Activated naive CD4-positive, alpha-beta T cell treated with anti-CD3 and anti-CD28 coated beads for 36 hours (primary cell): Measurements from ENCODE around the gene PTTG1IP. TPM values are rescaled to one million over a fixed set of nuclear protein-coding genes. Genes with fewer than 3 reads are reported as not detected.

Experiments used
- CTCF ChIA-PET: fragments of 350-600 bp; sonication (Branson Sonifier 250); formaldehyde crosslinking; loops from one replicate; lab custom pipeline; 2021; ENCODE audit warnings: antibody characterized with exemption; lab: Charles Lee
- DNase-seq: peaks from one replicate; pipeline ENCODE4 v3.0.0-alpha.2; 2020
- H3K27ac Mint-ChIP-seq: one replicate; pipeline ENCODE4 v1.8.0; 2021; ENCODE audit warnings: mild to moderate bottlenecking, mixed read lengths
- H3K27me3 Mint-ChIP-seq: one replicate; pipeline ENCODE4 v1.8.0; 2021; ENCODE audit warnings: low read depth, mixed read lengths
- H3K36me3 Mint-ChIP-seq: one replicate; pipeline ENCODE4 v1.8.0; 2021; ENCODE audit warnings: low read depth, mixed read lengths
- H3K4me1 Mint-ChIP-seq: one replicate; pipeline ENCODE4 v1.8.0; 2021; ENCODE audit warnings: low read depth, mixed read lengths
- H3K4me3 Mint-ChIP-seq: one replicate; pipeline ENCODE4 v1.8.0; 2021; ENCODE audit warnings: mild to moderate bottlenecking, moderate library complexity, mixed read lengths
- H3K9me3 Mint-ChIP-seq: one replicate; pipeline ENCODE4 v1.8.0; 2021; ENCODE audit warnings: mixed read lengths
- intact Hi-C: fragments of 100-400 bp; cut with micrococcal nuclease; formaldehyde crosslinking; loops from one replicate; pipeline ENCODE4 v1.15.1; 2023
- total RNA-seq, 2 experiments: library from RNA; stranded (reverse); gene quantifications; one replicate each; pipeline ENCODE4 v1.2.3, GENCODE V29; 2021

The PTTG1IP gene, protein sequence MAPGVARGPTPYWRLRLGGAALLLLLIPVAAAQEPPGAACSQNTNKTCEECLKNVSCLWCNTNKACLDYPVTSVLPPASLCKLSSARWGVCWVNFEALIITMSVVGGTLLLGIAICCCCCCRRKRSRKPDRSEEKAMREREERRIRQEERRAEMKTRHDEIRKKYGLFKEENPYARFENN
- total RNA-seq: 10 to 100 TPM; 37.6 to 38.5 TPM

- peak within 1 kb of the TSS; percentile 91 for H3K4me3 Mint-ChIP-seq
- H3K9me3 Mint-ChIP-seq: no peaks in the 10 kb centered on the region
- H3K36me3 Mint-ChIP-seq: no peaks in the 10 kb centered on the region
These were observed at the start of gene PTTG1IP for GRCh38 chr21:44873356-44874239. TSS of gene PTTG1IP (minus strand) at chr21:44873690. CDS start at chr21:44873616, 74 bp downstream.

GRCh38 chr21:44921928-44922327 lies 48.4 kb upstream of the PTTG1IP start:
- H3K27me3 Mint-ChIP-seq: no peaks in the 10 kb centered on the region
- H3K4me3 Mint-ChIP-seq: peak overlapping the region; percentile 96
- peaks cover 69% of the 10 kb centered on the region for H3K4me1 Mint-ChIP-seq
- H3K9me3 Mint-ChIP-seq: no peaks in the 10 kb centered on the region
- CTCF ChIA-PET: interaction anchor here (0.6 to 2.9 kb wide), 2 partner anchors 10 to 31 kb away, joined by 3 to 15 read pairs; no protein-coding TSS in a partner anchor
- peaks cover 10% of the 10 kb centered on the region for H3K36me3 Mint-ChIP-seq
- H3K27ac Mint-ChIP-seq: peak overlapping the region; percentile 97
- intact Hi-C loops: loop anchor here (10.0 kb wide), 1 partner anchor 567 kb away; the partner anchor contains the start of gene TRPM2
- DNase-seq: no peak

More at GRCh38 chr21:44873356-44874239, at the start of gene PTTG1IP:
- intact Hi-C loops: loop anchor here (1.0 to 5.0 kb wide), 3 partner anchors 53 to 861 kb away; partner anchors contain the start of genes SUMO3 and TRAPPC10
- CTCF ChIA-PET: interaction anchor here (0.6 to 2.1 kb wide), 12 partner anchors 13 to 264 kb away, joined by 3 to 34 read pairs (median 4); partner anchors contain the start of gene UBE2G2
- Mint-ChIP-seq H3K27me3 (no peaks in the 10 kb centered on the region), H3K4me1 (peaks cover 43% of the 10 kb centered on the region), H3K27ac (peak within 1 kb of the TSS; percentile 82)
- peak; percentile 99 for DNase-seq

- intact Hi-C loops: loop anchor here (10.0 kb wide), 1 partner anchor 566 kb away; the partner anchor contains the start of gene TRPM2
- Mint-ChIP-seq H3K4me3 (peak within 1 kb of the TSS; percentile 96), H3K9me3 (no peaks in the 10 kb centered on the region), H3K27me3 (no peaks in the 10 kb centered on the region), H3K36me3 (peaks cover 10% of the 10 kb centered on the region), H3K27ac (peak within 1 kb of the TSS; percentile 97), H3K4me1 (peaks cover 67% of the 10 kb centered on the region)
- CTCF ChIA-PET: interaction anchor here (0.8 to 2.9 kb wide), 6 partner anchors 8 to 120 kb away, joined by 3 to 15 read pairs (median 3); partner anchors contain the start of gene UBE2G2
- DNase-seq: peak; percentile 80
These were observed 47.5 kb upstream of the PTTG1IP start, which contains the start of gene ITGB2 for GRCh38 chr21:44920694-44921604. TSS of gene ITGB2 (minus strand) at chr21:44920899. CDS start at chr21:44910782, 10,117 bp downstream.

- DNase-seq: peak; percentile 44
- CTCF ChIA-PET: interaction anchor here (0.8 to 2.9 kb wide), 9 partner anchors 9 to 219 kb away, joined by 3 to 15 read pairs (median 3); partner anchors contain the start of gene UBE2G2
- H3K4me3 Mint-ChIP-seq: peak overlapping the region; percentile 96
- peaks cover 68% of the 10 kb centered on the region for H3K4me1 Mint-ChIP-seq
- no peaks in the 10 kb centered on the region for H3K9me3 Mint-ChIP-seq
- peak overlapping the region; percentile 97 for H3K27ac Mint-ChIP-seq
- peaks cover 10% of the 10 kb centered on the region for H3K36me3 Mint-ChIP-seq
- H3K27me3 Mint-ChIP-seq: no peaks in the 10 kb centered on the region
- intact Hi-C loops: loop anchor here (1.0 to 10.0 kb wide), 2 partner anchors 7 to 565 kb away; partner anchors contain the start of gene TRPM2
These were observed 46.6 kb upstream of the PTTG1IP start for GRCh38 chr21:44919913-44920693.

- peaks cover 10% of the 10 kb centered on the region for H3K36me3 Mint-ChIP-seq
- intact Hi-C loops: loop anchor here (1.0 kb wide), 1 partner anchor 8 kb away; no protein-coding TSS in a partner anchor
These were observed 45.8 kb upstream of the PTTG1IP start for GRCh38 chr21:44919111-44919912.

DNA sequence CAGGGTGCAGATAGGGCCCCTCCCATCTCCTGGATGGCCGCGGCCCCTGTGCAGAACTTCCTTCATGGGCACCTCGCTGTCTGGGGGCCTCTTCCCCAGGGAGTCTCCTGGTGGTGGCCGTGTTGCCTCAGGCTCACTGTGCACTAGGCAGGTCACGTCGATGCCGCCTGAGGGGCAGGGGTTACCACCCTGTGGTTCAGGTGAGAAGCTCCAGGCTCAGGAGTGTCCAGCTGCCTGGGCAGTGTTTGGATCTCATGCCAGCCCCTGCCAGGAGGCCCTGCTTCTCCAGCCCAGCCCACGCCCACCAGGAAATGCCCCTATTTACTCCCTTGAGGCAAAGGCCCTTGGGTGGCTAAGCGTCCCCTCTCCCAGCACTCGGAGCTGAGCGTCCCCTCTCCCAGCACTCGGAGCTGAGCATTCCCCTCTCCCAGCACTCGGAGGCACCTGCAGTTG lies 45.1 kb upstream of the PTTG1IP start:
- Mint-ChIP-seq H3K4me3 (peak overlapping the region; percentile 78), H3K36me3 (peaks cover 10% of the 10 kb centered on the region), H3K27me3 (no peaks in the 10 kb centered on the region), H3K27ac (peak overlapping the region; percentile 89), H3K9me3 (no peaks in the 10 kb centered on the region), H3K4me1 (peaks cover 67% of the 10 kb centered on the region)
- DNase-seq: no peak
- CTCF ChIA-PET: interaction anchor here (1.0 to 1.4 kb wide), 3 partner anchors 14 to 220 kb away, joined by 3 to 7 read pairs (median 3); no protein-coding TSS in a partner anchor
- intact Hi-C loops: loop anchor here (1.0 kb wide), 1 partner anchor 9 kb away; no protein-coding TSS in a partner anchor

More at GRCh38 chr21:44919111-44919912, 45.8 kb upstream of the PTTG1IP start:
- DNase-seq: no peak
- Mint-ChIP-seq H3K4me1 (peaks cover 68% of the 10 kb centered on the region), H3K9me3 (no peaks in the 10 kb centered on the region), H3K4me3 (peak overlapping the region; percentile 96), H3K27me3 (no peaks in the 10 kb centered on the region), H3K27ac (peak overlapping the region; percentile 97)
- CTCF ChIA-PET: interaction anchor here (0.8 to 2.9 kb wide), 7 partner anchors 8 to 219 kb away, joined by 3 to 15 read pairs (median 3); partner anchors contain the start of gene UBE2G2

GRCh38 chr21:44918107-44918470 lies 44.6 kb upstream of the PTTG1IP start:
- H3K36me3 Mint-ChIP-seq: peaks cover 10% of the 10 kb centered on the region
- peak overlapping the region; percentile 89 for H3K27ac Mint-ChIP-seq
- intact Hi-C loops: no loop called here
- H3K4me1 Mint-ChIP-seq: peaks cover 68% of the 10 kb centered on the region
- DNase-seq: no peak
- CTCF ChIA-PET: interaction anchor here (0.9 to 2.2 kb wide), 3 partner anchors 11 to 16 kb away, joined by 3 to 7 read pairs (median 5); no protein-coding TSS in a partner anchor
- no peaks in the 10 kb centered on the region for H3K27me3 Mint-ChIP-seq
- H3K9me3 Mint-ChIP-seq: no peaks in the 10 kb centered on the region
- peak overlapping the region; percentile 78 for H3K4me3 Mint-ChIP-seq

GRCh38 chr21:44917446-44918106 lies 44.1 kb upstream of the PTTG1IP start:
- Mint-ChIP-seq H3K9me3 (no peaks in the 10 kb centered on the region), H3K4me3 (peak overlapping the region; percentile 49), H3K36me3 (peaks cover 10% of the 10 kb centered on the region), H3K27ac (peak overlapping the region; percentile 75), H3K4me1 (peaks cover 65% of the 10 kb centered on the region), H3K27me3 (no peaks in the 10 kb centered on the region)
- DNase-seq: no peak
- CTCF ChIA-PET: interaction anchor here (0.5 to 2.2 kb wide), 7 partner anchors 8 to 160 kb away, joined by 3 to 7 read pairs (median 4); partner anchors contain the start of gene PTTG1IP
- intact Hi-C loops: no loop called here

- Mint-ChIP-seq H3K36me3 (peaks cover 10% of the 10 kb centered on the region), H3K27ac (peak overlapping the region; percentile 75), H3K4me3 (peak overlapping the region; percentile 49), H3K9me3 (no peaks in the 10 kb centered on the region), H3K4me1 (peaks cover 66% of the 10 kb centered on the region), H3K27me3 (no peaks in the 10 kb centered on the region)
- no peak for DNase-seq
- intact Hi-C loops: no loop called here
- CTCF ChIA-PET: interaction anchor here (0.5 to 2.2 kb wide), 9 partner anchors 8 to 413 kb away, joined by 3 to 7 read pairs (median 3); partner anchors contain the start of gene PTTG1IP
These were observed 43.5 kb upstream of the PTTG1IP start for GRCh38 chr21:44916965-44917364.
